ENCODE results near the gene MTOR.

DNA sequence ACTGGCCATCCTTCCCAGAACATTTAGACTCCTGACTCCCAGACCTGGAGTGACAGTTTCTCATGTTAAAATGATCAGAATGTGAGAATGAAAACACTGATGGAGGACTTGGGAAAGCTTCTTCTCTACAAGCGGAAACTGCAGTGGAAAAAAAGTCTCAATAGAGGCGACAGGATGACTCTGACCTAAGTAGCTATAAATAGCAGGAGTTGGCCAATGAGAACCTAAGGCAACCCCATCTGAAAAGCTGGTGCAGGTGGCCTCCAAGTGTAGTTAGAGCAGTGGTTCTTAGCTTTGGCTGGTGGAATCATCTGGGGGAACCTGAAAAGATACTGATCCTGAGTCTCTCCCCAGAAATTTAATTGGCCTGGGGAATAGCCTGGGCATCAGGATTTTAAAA lies 118.4 kb downstream of the MTOR start:
- TF ChIP-seq, protein P1, sequence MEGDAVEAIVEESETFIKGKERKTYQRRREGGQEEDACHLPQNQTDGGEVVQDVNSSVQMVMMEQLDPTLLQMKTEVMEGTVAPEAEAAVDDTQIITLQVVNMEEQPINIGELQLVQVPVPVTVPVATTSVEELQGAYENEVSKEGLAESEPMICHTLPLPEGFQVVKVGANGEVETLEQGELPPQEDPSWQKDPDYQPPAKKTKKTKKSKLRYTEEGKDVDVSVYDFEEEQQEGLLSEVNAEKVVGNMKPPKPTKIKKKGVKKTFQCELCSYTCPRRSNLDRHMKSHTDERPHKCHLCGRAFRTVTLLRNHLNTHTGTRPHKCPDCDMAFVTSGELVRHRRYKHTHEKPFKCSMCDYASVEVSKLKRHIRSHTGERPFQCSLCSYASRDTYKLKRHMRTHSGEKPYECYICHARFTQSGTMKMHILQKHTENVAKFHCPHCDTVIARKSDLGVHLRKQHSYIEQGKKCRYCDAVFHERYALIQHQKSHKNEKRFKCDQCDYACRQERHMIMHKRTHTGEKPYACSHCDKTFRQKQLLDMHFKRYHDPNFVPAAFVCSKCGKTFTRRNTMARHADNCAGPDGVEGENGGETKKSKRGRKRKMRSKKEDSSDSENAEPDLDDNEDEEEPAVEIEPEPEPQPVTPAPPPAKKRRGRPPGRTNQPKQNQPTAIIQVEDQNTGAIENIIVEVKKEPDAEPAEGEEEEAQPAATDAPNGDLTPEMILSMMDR (IDR thresholded peaks at IDR 0.05): no peak
- no peak for TF ChIP-seq POLR2AphosphoS5 (IDR thresholded peaks at IDR 0.05)
